Smooth muscle cell (in vitro differentiated cells): Measurements from ENCODE around the gene FTO. TPM values are rescaled to one million over a fixed set of nuclear protein-coding genes. Genes with fewer than 3 reads are reported as not detected.
A peak's percentile ranks its signal among the peaks of the same experiment; 100 is the strongest.

Source experiments
- DNase-seq: peaks from one replicate; lab custom pipeline; 2025; ENCODE audit not compliant: unreplicated experiment; lab: John Stamatoyannopoulos, UW
- H2AFZ ChIP-seq: fragments of 200-600 bp; sonication (generic); 2 replicates; pipeline ENCODE4 v1.6.0; 2016; ENCODE audit warnings: antibody characterized with exemption, low read depth, mild to moderate bottlenecking
- H3F3A ChIP-seq: fragments of 200-600 bp; sonication (generic); 2 replicates; pipeline ENCODE4 v1.6.0; 2017; ENCODE audit warnings: antibody characterized with exemption, low read depth
- H3K27ac ChIP-seq: fragments of 200-600 bp; sonication (generic); 2 replicates; pipeline ENCODE4 v1.5.1; 2016; ENCODE audit warnings: low read depth, mild to moderate bottlenecking
- H3K27me3 ChIP-seq: fragments of 200-600 bp; sonication (generic); 2 replicates; pipeline ENCODE4 v1.6.1; 2016; ENCODE audit warnings: low read depth, mild to moderate bottlenecking
- H3K36me3 ChIP-seq: fragments of 200-600 bp; sonication (generic); 2 replicates; pipeline ENCODE4 v1.5.1; 2016; ENCODE audit warnings: low read depth
- H3K4me1 ChIP-seq: fragments of 200-600 bp; sonication (generic); 2 replicates; pipeline ENCODE4 v1.5.1; 2016; ENCODE audit warnings: low read depth
- H3K4me2 ChIP-seq: fragments of 200-600 bp; sonication (generic); 2 replicates; pipeline ENCODE4 v1.6.0; 2016; ENCODE audit warnings: mild to moderate bottlenecking
- H3K4me3 ChIP-seq: fragments of 200-600 bp; sonication (generic); 2 replicates; pipeline ENCODE4 v1.5.1; 2016; ENCODE audit warnings: mild to moderate bottlenecking
- H3K79me2 ChIP-seq: fragments of 200-600 bp; sonication (generic); 2 replicates; pipeline ENCODE4 v1.6.0; 2016; ENCODE audit warnings: low read depth, mild to moderate bottlenecking
- H3K9ac ChIP-seq: fragments of 200-600 bp; sonication (generic); 2 replicates; pipeline ENCODE4 v1.6.0; 2016; ENCODE audit warnings: low read depth
- H3K9me3 ChIP-seq: fragments of 200-600 bp; sonication (generic); replicated peaks from 2 replicates; pipeline ENCODE4 v1.5.1; 2016; ENCODE audit warnings: low read depth
- H4K20me1 ChIP-seq: fragments of 200-600 bp; sonication (generic); 2 replicates; pipeline ENCODE4 v1.6.0; 2016; ENCODE audit warnings: low read depth
- CTCF ChIP-seq: fragments of 200-600 bp; sonication (generic); IDR thresholded peaks from 2 replicates; pipeline ENCODE4 v1.5.1; 2017; ENCODE audit warnings: borderline replicate concordance, mild to moderate bottlenecking, antibody characterized with exemption; ENCODE audit not compliant: insufficient read depth, poor library complexity, severe bottlenecking
- WGBS: methylation state at CpG from one replicate; pipeline ENCODE4 v1.1.7; 2016; ENCODE audit warnings: low lambda C conversion rate; 5-methylcytosine and 5-hydroxymethylcytosine counted together
- polyA plus RNA-seq: library from polyadenylated mRNA; unstranded; fragments of >200 nt; fragmentation: Nextera tagmentation; extraction: Ambion mirVana; gene quantifications from 2 replicates; pipeline ENCODE4 v1.2.1, GENCODE V29; 2016
- total RNA-seq: library from RNA; depleted of rRNA; stranded (reverse); fragments of >200 nt; gene quantifications from 2 replicates; pipeline ENCODE4 v1.2.3, GENCODE V29; 2014

FTO gene
- total and polyA plus RNA-seq, 2 experiments from 2014 or later, result 81.1 to 89.9 TPM

- H3F3A ChIP-seq, result no peaks in the 10 kb centered on the region
- peak; percentile 59 for TF ChIP-seq CTCF
- H2AFZ ChIP-seq, result no peak overlapping the region
- H3K27ac ChIP-seq, result no peak overlapping the region
- no peaks in the 10 kb centered on the region for H3K27me3 ChIP-seq
- H3K4me1 ChIP-seq, result peaks cover 12% of the 10 kb centered on the region
- H3K9ac ChIP-seq, result no peak overlapping the region
- WGBS, result 52% methylated on average over 3 of the region's 3 CpGs
- no peak overlapping the region for H3K4me3 ChIP-seq
- H3K36me3 ChIP-seq, result no peaks in the 10 kb centered on the region
- peaks cover 6% of the 10 kb centered on the region for H3K9me3 ChIP-seq
- peaks cover 60% of the 10 kb centered on the region for H3K79me2 ChIP-seq
- no peak overlapping the region for H3K4me2 ChIP-seq
- peaks cover 94% of the 10 kb centered on the region for H4K20me1 ChIP-seq
- no peak for DNase-seq
These were observed 39.2 kb downstream of the FTO start for GRCh38 chr16:53743149-53743566.

GRCh38 chr16:53744449-53744848 is 40.5 kb downstream of the FTO start:
- Histone ChIP-seq H3K4me1 (peaks cover 12% of the 10 kb centered on the region), H3K36me3 (no peaks in the 10 kb centered on the region), H4K20me1 (peaks cover 95% of the 10 kb centered on the region), H3K9ac (no peak overlapping the region), H3K9me3 (peaks cover 6% of the 10 kb centered on the region), H3K4me2 (peak overlapping the region; percentile 38), H2AFZ (no peak overlapping the region), H3K79me2 (peaks cover 53% of the 10 kb centered on the region), H3K4me3 (no peak overlapping the region), H3K27me3 (no peaks in the 10 kb centered on the region), H3F3A (no peaks in the 10 kb centered on the region), H3K27ac (no peak overlapping the region)
- no peak for TF ChIP-seq CTCF
- DNase-seq, result no peak
- WGBS, result 63% methylated on average over 3 of the region's 3 CpGs

- H3K4me2 ChIP-seq, result peak overlapping the region; percentile 38
- peaks cover 53% of the 10 kb centered on the region for H3K79me2 ChIP-seq
- no peak for DNase-seq
These were observed 41.1 kb downstream of the FTO start for GRCh38 chr16:53745086-53745485.

More at GRCh38 chr16:53745086-53745485, 41.1 kb downstream of the FTO start:
- H3F3A ChIP-seq, result no peaks in the 10 kb centered on the region
- no peak for TF ChIP-seq CTCF
- 34% methylated on average over 3 of the region's 3 CpGs for WGBS
- peaks cover 6% of the 10 kb centered on the region for H3K9me3 ChIP-seq
- H3K27me3 ChIP-seq, result no peaks in the 10 kb centered on the region
- H3K36me3 ChIP-seq, result no peaks in the 10 kb centered on the region
- no peak overlapping the region for H2AFZ ChIP-seq
- peaks cover 95% of the 10 kb centered on the region for H4K20me1 ChIP-seq
- no peak overlapping the region for H3K4me3 ChIP-seq
- H3K4me1 ChIP-seq, result peaks cover 12% of the 10 kb centered on the region
- peak overlapping the region; percentile 49 for H3K27ac ChIP-seq
- no peak overlapping the region for H3K9ac ChIP-seq
